IMR-90 (cell line): ENCODE results near the gene KCNIP3. TPM values are rescaled to one million over a fixed set of nuclear protein-coding genes. Genes with fewer than 3 reads are reported as not detected.

Experiments used
- ATAC-seq: fragments of 200-7000 bp; cut with Tn5 transposase; 2 replicates; pipeline ENCODE4 v1.9.1; 2020; ENCODE audit warnings: low read depth, mild to moderate bottlenecking, moderate library complexity
- BruUV-seq: library from RNA; stranded (reverse); fragments of 400-500 nt; replicated peaks from 2 replicates; lab custom pipeline; 2021; lab: Mats Ljungman, UMichigan
- CTCF ChIA-PET: fragments of 300-600 bp; formaldehyde crosslinking; extraction: SDS; loops from one replicate; lab custom pipeline; 2021; ENCODE audit warnings: antibody characterized with exemption; lab: Yijun Ruan, JAX
- POLR2A ChIA-PET: fragments of 300-600 bp; sonication (Branson Sonifier 250); formaldehyde crosslinking; loops from one replicate; lab custom pipeline; 2022; ENCODE audit warnings: antibody characterized with exemption; ENCODE audit not compliant: unreplicated experiment; lab: Charles Lee
- DNase-seq: peaks from one replicate; pipeline ENCODE4 v3.0.0; 2013
- H2AFZ ChIP-seq: replicated peaks from 2 replicates; pipeline ENCODE3; 2013; ENCODE audit warnings: low read length, mild to moderate bottlenecking; ENCODE audit not compliant: poor library complexity
- H2AK5ac ChIP-seq: 2 replicates; pipeline ENCODE4 v1.6.1; 2013; ENCODE audit warnings: low read depth, low read length, inconsistent platforms
- H2AK9ac ChIP-seq: replicated peaks from 2 replicates; pipeline ENCODE3; 2013; ENCODE audit warnings: mild to moderate bottlenecking, low read depth, low read length, moderate library complexity; ENCODE audit not compliant: poor library complexity
- H2BK120ac ChIP-seq: 2 replicates; pipeline ENCODE4 v1.6.1; 2013; ENCODE audit warnings: low read depth, low read length, inconsistent platforms
- H2BK15ac ChIP-seq: 3 replicates; pipeline ENCODE4 v1.6.1; 2013; ENCODE audit warnings: low read depth, low read length, inconsistent platforms
- H2BK20ac ChIP-seq: 2 replicates; pipeline ENCODE4 v1.6.1; 2013; ENCODE audit warnings: low read depth, mild to moderate bottlenecking, inconsistent platforms, low read length, moderate library complexity
- H2BK5ac ChIP-seq: 2 replicates; pipeline ENCODE4 v1.6.1; 2013; ENCODE audit warnings: mild to moderate bottlenecking, low read depth, low read length, inconsistent platforms; ENCODE audit not compliant: poor library complexity, severe bottlenecking
- H3K14ac ChIP-seq: replicated peaks from 2 replicates; pipeline ENCODE4 v1.6.1; 2013; ENCODE audit warnings: low read depth, low read length, inconsistent platforms
- H3K18ac ChIP-seq: 2 replicates; pipeline ENCODE4 v1.6.1; 2013; ENCODE audit warnings: low read depth, low read length, control low read depth
- H3K23ac ChIP-seq: 2 replicates; pipeline ENCODE4 v1.6.1; 2013; ENCODE audit warnings: low read depth, low read length, inconsistent platforms
- H3K27ac ChIP-seq: 2 replicates; pipeline ENCODE4 v1.5.1; 2013; ENCODE audit warnings: mild to moderate bottlenecking, control low read depth, low read length; ENCODE audit not compliant: insufficient read depth
- H3K27me3 ChIP-seq: 2 replicates; pipeline ENCODE4 v1.6.1; 2013; ENCODE audit warnings: low read length; ENCODE audit not compliant: control insufficient read depth, insufficient read depth
- H3K36me3 ChIP-seq: 2 replicates; pipeline ENCODE4 v1.6.1; 2013; ENCODE audit warnings: low read length, mixed read lengths; ENCODE audit not compliant: control insufficient read depth, insufficient read depth
- H3K4ac ChIP-seq: 2 replicates; pipeline ENCODE4 v1.6.1; 2013; ENCODE audit warnings: low read depth, low read length, inconsistent platforms
- H3K4me1 ChIP-seq: 2 replicates; pipeline ENCODE4 v1.6.1; 2013; ENCODE audit warnings: low read length, mixed read lengths; ENCODE audit not compliant: control insufficient read depth, insufficient read depth
- H3K4me2 ChIP-seq: 2 replicates; pipeline ENCODE4 v1.6.1; 2013; ENCODE audit warnings: low read depth, mild to moderate bottlenecking, control low read depth, low read length, moderate library complexity
- H3K4me3 ChIP-seq: 2 replicates; pipeline ENCODE4 v1.5.1; 2013; ENCODE audit warnings: low read depth, mild to moderate bottlenecking, control low read depth, low read length, moderate library complexity; ENCODE audit not compliant: insufficient read depth
- H3K56ac ChIP-seq: 2 replicates; pipeline ENCODE4 v1.6.1; 2013; ENCODE audit warnings: low read length, inconsistent platforms; ENCODE audit not compliant: insufficient read depth; ENCODE audit errors: extremely low read depth
- H3K79me1 ChIP-seq, 2 experiments: 2 replicates each; pipeline ENCODE4 v1.6.1; 2013; ENCODE audit warnings: low read length in 2 of 2, inconsistent platforms in 1 of 2, low read depth in 1 of 2
- H3K9ac ChIP-seq: 2 replicates; pipeline ENCODE4 v1.6.1; 2013; ENCODE audit warnings: low read depth, low read length, control low read depth
- H3K9me1 ChIP-seq: 2 replicates; pipeline ENCODE4 v1.6.1; 2013; ENCODE audit warnings: low read length, inconsistent platforms; ENCODE audit not compliant: insufficient read depth
- H3K9me3 ChIP-seq: 2 replicates; pipeline ENCODE4 v1.6.1; 2013; ENCODE audit warnings: low read length; ENCODE audit not compliant: control insufficient read depth, insufficient read depth
- H4K20me1 ChIP-seq: 2 replicates; pipeline ENCODE4 v1.6.1; 2013; ENCODE audit warnings: low read length, inconsistent platforms; ENCODE audit not compliant: insufficient read depth
- H4K5ac ChIP-seq: 2 replicates; pipeline ENCODE4 v1.6.1; 2013; ENCODE audit warnings: mild to moderate bottlenecking, low read depth, low read length, control low read depth
- H4K8ac ChIP-seq, 2 experiments: 2 replicates each; pipeline ENCODE4 v1.6.1; 2013; ENCODE audit warnings: low read depth in 2 of 2, low read length in 2 of 2, control low read depth in 1 of 2, inconsistent platforms in 1 of 2
- H4K91ac ChIP-seq: 2 replicates; pipeline ENCODE4 v1.6.1; 2013; ENCODE audit warnings: low read depth, low read length, inconsistent platforms; ENCODE audit not compliant: insufficient read depth
- MAFK ChIP-seq: IDR thresholded peaks from 2 replicates; pipeline ENCODE4 v1.6.1; 2012; ENCODE audit warnings: low read depth, low read length, improper control_type of control experiment
- MAZ ChIP-seq: IDR thresholded peaks from 2 replicates; pipeline ENCODE4 v1.6.1; 2012; ENCODE audit warnings: low read depth, mild to moderate bottlenecking, low read length, improper control_type of control experiment, moderate library complexity, borderline replicate concordance
- NFE2L2 ChIP-seq: fragments of 150-350 bp; IDR thresholded peaks from 2 replicates; pipeline ENCODE4 v1.6.1; 2016; ENCODE audit warnings: low read depth, mild to moderate bottlenecking, low read length
- POLR2A ChIP-seq: IDR thresholded peaks from 2 replicates; pipeline ENCODE4 v1.6.1; 2012; ENCODE audit warnings: mild to moderate bottlenecking, low read depth, low read length
- RCOR1 ChIP-seq: IDR thresholded peaks from 2 replicates; pipeline ENCODE4 v1.6.1; 2012; ENCODE audit warnings: mild to moderate bottlenecking, low read length, improper control_type of control experiment; ENCODE audit not compliant: insufficient replicate concordance
- WGBS, 2 experiments: methylation state at CpG; one replicate each; pipeline versions ENCODE4 v1.1.5 to v1.1.7; 2013; ENCODE audit warnings: missing lambda C conversion rate in 2 of 2; ENCODE audit not compliant: insufficient read length in 1 of 2; ENCODE audit errors: extremely low coverage in 2 of 2; 5-methylcytosine and 5-hydroxymethylcytosine counted together
- dilution Hi-C: fragments of 300-500 bp; cut with HindIII; formaldehyde crosslinking; loops from one replicate; pipeline ENCODE4 v1.14.3; 2018; ENCODE audit warnings: low sequenced_read_pairs; ENCODE audit not compliant: unreplicated experiment
- in situ Hi-C: fragments of 300-500 bp; cut with MboI; formaldehyde crosslinking; loops from 3 replicates; pipeline ENCODE4 v1.14.3; 2019; ENCODE audit warnings: low sequenced_read_pairs, inconsistent platforms, mixed read lengths
- intact Hi-C: fragments of 100-400 bp; cut with micrococcal nuclease; formaldehyde crosslinking; loops from 2 replicates; pipeline ENCODE4 v1.10.0; 2022
- polyA plus RNA-seq, 3 experiments: library from polyadenylated mRNA; depleted of rRNA; stranded (reverse); fragments of >200 nt; gene quantifications; 2 replicates each; pipeline ENCODE4 v1.2.3, GENCODE V29; 2012; ENCODE audit warnings: low replicate concordance in 1 of 3
- total RNA-seq: library from RNA; depleted of rRNA; stranded (reverse); fragments of >200 nt; gene quantifications from 2 replicates; pipeline ENCODE4 v1.2.3, GENCODE V29; 2012

Gene KCNIP3
- total and polyA plus RNA-seq, 2 of the 4 experiments (the other 2 are of a cell fraction), result 0.72 to 1.4 TPM

DNA sequence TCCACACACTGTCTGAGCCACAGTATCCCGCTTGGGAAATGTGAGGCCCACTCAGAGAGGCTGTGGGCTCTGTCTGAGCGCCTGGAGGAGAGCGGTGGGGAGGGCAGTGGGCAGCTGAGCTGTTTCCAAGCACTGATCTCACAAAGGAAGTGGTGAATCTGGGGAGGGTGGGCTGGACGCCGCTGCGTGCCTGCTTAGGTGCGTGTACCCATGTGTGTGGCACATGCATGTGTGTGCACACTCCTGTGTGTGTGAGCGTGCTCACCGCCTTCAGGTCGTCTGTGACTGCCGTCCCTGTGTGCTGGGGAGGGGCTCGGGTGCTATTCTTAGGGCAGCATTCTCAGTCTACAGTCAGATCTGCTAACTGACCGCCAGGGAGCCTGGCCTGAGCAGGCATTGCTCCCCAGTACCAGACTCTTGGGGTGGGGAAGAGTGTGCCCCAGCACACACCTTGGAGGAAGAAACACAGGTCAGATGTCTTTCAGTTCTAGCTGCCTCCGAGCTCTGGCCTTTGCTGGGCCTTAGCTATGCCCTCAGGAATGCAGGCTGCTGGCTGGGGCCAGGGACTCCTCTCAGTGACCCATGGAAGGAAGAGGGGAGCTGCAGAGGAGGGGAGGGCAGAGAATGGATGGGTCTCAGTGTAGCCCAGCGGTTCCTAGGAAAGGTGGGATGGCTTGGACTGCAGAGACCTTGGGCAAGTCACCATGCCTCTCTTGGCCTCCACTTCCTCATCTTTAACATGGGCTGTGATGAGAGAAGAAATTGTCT lies 31.4 kb downstream of the KCNIP3 start:
- H4K5ac ChIP-seq, result no peak overlapping the region
- H3K79me1 ChIP-seq, result no peaks in the 10 kb centered on the region
- no peak overlapping the region for H3K9ac ChIP-seq
- H2AFZ ChIP-seq, result peak overlapping the region; percentile 76
- H2BK15ac ChIP-seq, result no peak overlapping the region
- H3K9me1 ChIP-seq, result no peaks in the 10 kb centered on the region
- H2BK20ac ChIP-seq, result no peak overlapping the region
- no peak overlapping the region for H3K56ac ChIP-seq
- H3K27ac ChIP-seq, result no peak overlapping the region
- ChIA-PET CTCF (interaction anchor here (2.0 kb wide), 1 partner anchor 16 kb away, joined by 4 read pairs; no protein-coding TSS in a partner anchor), POLR2A (no interaction called here)
- no peaks in the 10 kb centered on the region for H4K20me1 ChIP-seq
- H3K4ac ChIP-seq, result no peak overlapping the region
- no peak overlapping the region for H3K14ac ChIP-seq
- intact Hi-C loops, result no loop called here
- no peak overlapping the region for H2BK120ac ChIP-seq
- no peaks in the 10 kb centered on the region for H3K27me3 ChIP-seq
- H3K4me3 ChIP-seq, result no peak overlapping the region
- in situ Hi-C loops, result no loop called here
- peak; percentile 18 for DNase-seq
- H3K18ac ChIP-seq, result no peak overlapping the region
- H4K8ac ChIP-seq, result no peak overlapping the region
- no peaks in the 10 kb centered on the region for H3K36me3 ChIP-seq
- WGBS, 2 experiments, result 55% methylated on average over 5 of the region's 15 CpGs; no CpG with 5 or more reads in 1 of the 2 experiments
- no peak overlapping the region for H3K23ac ChIP-seq
- TF ChIP-seq MAZ (no peak), MAFK (no peak), POLR2A (no peak), NFE2L2 (no peak), RCOR1 (no peak)
- H2BK5ac ChIP-seq, result no peak overlapping the region
- no peak overlapping the region for H4K91ac ChIP-seq
- H2AK9ac ChIP-seq, result peak overlapping the region; percentile 72
- no peak overlapping the region; the same call in 1 of the 2 replicates for H2AK5ac ChIP-seq
- no peak overlapping the region for H3K4me2 ChIP-seq
- dilution Hi-C loops, result no loop called here
- H3K4me1 ChIP-seq, result peaks cover 7% of the 10 kb centered on the region; the same call in 1 of the 2 replicates
- peak; percentile 83 for ATAC-seq
- no TSS peak for BruUV-seq
- no peaks in the 10 kb centered on the region for H3K9me3 ChIP-seq
